ENCODE results near the gene ZNF281.
"Not testable (repeated sequence)": the region's sequence is repeated elsewhere in the genome, so short reads cannot be mapped to it uniquely, and the experiment has no call there.

The ZNF281 gene

DNA sequence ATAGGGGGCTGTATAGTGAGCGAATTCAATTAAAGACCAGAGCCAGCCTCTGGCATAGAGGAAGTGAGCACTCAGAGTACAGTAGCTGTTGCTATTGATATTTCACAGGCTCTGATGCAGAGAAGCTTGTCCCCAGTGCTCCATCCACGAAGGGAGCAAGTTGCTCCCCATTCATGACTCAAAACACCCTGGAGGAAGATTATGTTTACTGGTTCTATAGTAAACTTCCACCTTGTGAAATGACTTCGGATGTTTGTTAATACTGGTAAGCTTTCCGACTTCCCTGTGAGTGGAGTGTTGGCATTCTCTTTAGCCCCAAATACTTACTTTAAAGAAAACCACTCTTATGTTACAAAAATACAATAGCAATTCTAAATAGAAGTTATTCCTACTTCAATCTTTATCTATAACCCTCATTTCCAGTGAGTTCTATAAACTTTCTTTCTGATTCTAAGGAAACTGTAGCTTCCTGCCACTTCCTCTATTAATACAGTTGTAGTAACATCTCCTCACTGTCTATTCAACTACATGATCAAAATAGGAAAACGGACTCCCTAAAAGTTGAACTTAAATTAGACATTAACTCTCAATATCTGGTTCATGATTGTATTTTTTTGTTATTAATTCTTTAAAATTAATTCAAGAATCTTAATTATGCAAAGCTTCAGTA is 46.4 kb downstream of the ZNF281 start:
- TF ChIP-seq SUZ12 (IDR thresholded peaks at IDR 0.05; ENCODE audit: extremely low read depth, insufficient read depth, insufficient read length) (no peak), ZNF274 (IDR thresholded peaks at IDR 0.05; ENCODE audit: low read depth, low read length) (no peak), YY1 (IDR thresholded peaks at IDR 0.05; ENCODE audit: insufficient read depth, insufficient read length) (no peak)
- no peaks in the 10 kb centered on the region for H3K27me3 ChIP-seq (ENCODE audit: insufficient read depth, insufficient read length)
- no peak overlapping the region for H3K9ac ChIP-seq (ENCODE audit: insufficient read length, low read depth)
- peaks cover 10% of the 10 kb centered on the region for H3K4me1 ChIP-seq (ENCODE audit: insufficient read depth, insufficient read length)
- H3K4me3 ChIP-seq (ENCODE audit: insufficient read length, low read depth), result no peak overlapping the region
- no peak for DNase-seq (ENCODE audit: low read depth, low spot score)
- peaks cover 13% of the 10 kb centered on the region for H3K36me3 ChIP-seq (ENCODE audit: insufficient read depth, insufficient read length, low read length)
- no peaks in the 10 kb centered on the region for H3K9me3 ChIP-seq (ENCODE audit: insufficient read depth, low read length)

DNA sequence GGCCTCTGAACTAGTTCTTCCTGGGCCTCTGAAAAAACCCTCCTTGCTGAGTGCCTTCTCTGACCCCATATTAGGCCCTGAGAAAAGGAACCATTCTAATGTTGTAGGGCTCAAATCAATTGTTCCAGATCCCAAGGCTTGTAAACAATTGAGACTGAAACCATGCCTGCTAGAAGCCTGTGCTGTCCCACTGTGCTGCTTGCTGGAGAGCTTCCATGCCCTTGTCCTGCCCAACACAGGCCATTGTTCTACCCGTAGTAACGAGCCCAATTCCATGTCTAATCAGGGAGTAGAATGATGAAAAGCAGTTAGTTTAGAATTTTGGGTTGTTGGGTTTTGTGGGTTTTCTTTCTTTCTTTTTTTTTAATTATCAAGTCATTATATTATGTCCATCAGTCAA is 47.4 kb downstream of the ZNF281 start:
- Histone ChIP-seq H3K27me3 (ENCODE audit: insufficient read depth, insufficient read length) (no peaks in the 10 kb centered on the region), H3K9me3 (ENCODE audit: insufficient read depth, low read length) (no peaks in the 10 kb centered on the region), H3K4me1 (ENCODE audit: insufficient read depth, insufficient read length) (peaks cover 5% of the 10 kb centered on the region), H3K36me3 (ENCODE audit: insufficient read depth, insufficient read length, low read length) (peaks cover 5% of the 10 kb centered on the region), H3K9ac (ENCODE audit: insufficient read length, low read depth) (no peak overlapping the region), H3K4me3 (ENCODE audit: insufficient read length, low read depth) (no peak overlapping the region)
- DNase-seq (ENCODE audit: low read depth, low spot score), result no peak
- TF ChIP-seq ZNF274 (IDR thresholded peaks at IDR 0.05; ENCODE audit: low read depth, low read length) (no peak), YY1 (IDR thresholded peaks at IDR 0.05; ENCODE audit: insufficient read depth, insufficient read length) (no peak), SUZ12 (IDR thresholded peaks at IDR 0.05; ENCODE audit: extremely low read depth, insufficient read depth, insufficient read length) (no peak)

DNA sequence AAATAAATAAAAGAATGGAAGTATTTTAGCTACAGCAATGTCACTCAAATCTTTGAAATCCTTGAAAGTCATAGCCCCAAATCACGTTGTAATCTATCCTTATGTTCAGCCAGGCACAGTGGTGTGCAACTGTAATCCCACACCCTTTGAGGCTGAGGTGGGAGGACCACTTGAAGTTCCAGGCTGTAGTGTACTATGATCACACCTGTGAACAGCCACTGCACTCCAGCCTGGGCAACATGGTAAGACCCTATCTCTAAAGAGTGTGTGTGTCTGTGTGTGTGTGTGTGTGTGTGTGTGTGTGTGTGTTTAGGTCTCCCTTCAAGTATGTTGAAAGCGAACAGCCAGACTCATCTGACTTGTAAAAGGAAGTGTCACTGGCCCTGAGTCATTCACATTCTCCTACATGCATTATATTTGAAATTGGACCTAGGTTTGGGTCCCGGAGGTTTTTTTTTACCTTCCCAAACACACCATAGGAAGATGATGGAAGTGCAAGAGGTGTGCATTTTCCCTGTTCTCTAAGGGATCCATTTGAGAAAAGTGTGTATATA is 50.1 kb downstream of the ZNF281 start:
- H3K4me1 ChIP-seq (ENCODE audit: insufficient read depth, insufficient read length), result peaks cover 2% of the 10 kb centered on the region
- H3K9me3 ChIP-seq (ENCODE audit: insufficient read depth, low read length), result no peaks in the 10 kb centered on the region
- TF ChIP-seq SUZ12 (IDR thresholded peaks at IDR 0.05; ENCODE audit: extremely low read depth, insufficient read depth, insufficient read length) (no peak), YY1 (IDR thresholded peaks at IDR 0.05; ENCODE audit: insufficient read depth, insufficient read length) (no peak), ZNF274 (IDR thresholded peaks at IDR 0.05; ENCODE audit: low read depth, low read length) (no peak)

DNA sequence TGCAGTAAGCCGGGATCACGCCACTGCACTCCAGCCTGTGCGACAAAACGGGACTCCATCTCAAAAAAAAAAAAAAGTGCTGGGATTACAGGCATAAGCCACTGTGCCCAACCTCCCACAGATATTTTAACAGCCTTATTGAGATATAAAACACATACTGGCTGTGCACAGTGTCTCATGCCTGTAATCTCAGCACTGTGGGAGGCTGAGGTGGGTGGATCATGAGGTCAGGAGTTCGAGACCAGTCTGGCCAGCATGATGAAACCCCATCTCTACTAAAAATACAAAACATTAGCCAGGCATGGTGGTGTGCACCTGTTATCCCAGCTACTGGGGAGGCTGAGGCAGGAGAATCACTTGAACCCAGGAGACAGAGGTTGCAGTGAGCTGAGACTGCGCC is 51.9 kb downstream of the ZNF281 start:
- not testable (repeated sequence) for H3K4me3 ChIP-seq (ENCODE audit: insufficient read length, low read depth); DNase-seq (ENCODE audit: low read depth, low spot score); H3K27me3 ChIP-seq (ENCODE audit: insufficient read depth, insufficient read length); H3K9ac ChIP-seq (ENCODE audit: insufficient read length, low read depth); H3K36me3 ChIP-seq (ENCODE audit: insufficient read depth, insufficient read length, low read length); H3K4me1 ChIP-seq (ENCODE audit: insufficient read depth, insufficient read length); H3K9me3 ChIP-seq (ENCODE audit: insufficient read depth, low read length)

More for the DNA sequence above, 50.1 kb downstream of the ZNF281 start:
- no peak for DNase-seq (ENCODE audit: low read depth, low spot score)
- no peak overlapping the region for H3K9ac ChIP-seq (ENCODE audit: insufficient read length, low read depth)
- H3K4me3 ChIP-seq (ENCODE audit: insufficient read length, low read depth), result no peak overlapping the region
- H3K27me3 ChIP-seq (ENCODE audit: insufficient read depth, insufficient read length), result no peaks in the 10 kb centered on the region
- no peaks in the 10 kb centered on the region for H3K36me3 ChIP-seq (ENCODE audit: insufficient read depth, insufficient read length, low read length)

DNA sequence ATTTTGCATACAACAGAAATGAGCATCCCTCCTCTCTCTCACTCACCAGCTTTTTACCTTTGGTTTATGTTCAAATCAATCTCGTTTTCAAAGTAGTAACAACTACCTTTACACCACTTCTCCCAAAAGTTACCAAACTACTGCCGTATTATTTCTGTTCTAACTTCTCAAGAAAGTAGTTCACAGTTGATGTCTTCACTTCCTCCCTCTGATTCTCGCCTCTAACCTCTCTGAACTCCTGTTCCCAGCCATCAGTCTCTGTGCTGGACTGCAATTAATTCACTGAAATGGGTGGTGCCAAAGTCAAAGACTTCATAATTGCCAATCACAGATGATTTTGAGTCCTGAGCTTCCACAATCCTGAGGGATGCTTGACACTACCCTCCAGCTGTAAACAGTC is 54.0 kb downstream of the ZNF281 start:
- no peak for TF ChIP-seq YY1 (IDR thresholded peaks at IDR 0.05; ENCODE audit: insufficient read depth, insufficient read length)
- TF ChIP-seq SUZ12 (IDR thresholded peaks at IDR 0.05; ENCODE audit: extremely low read depth, insufficient read depth, insufficient read length), result no peak
- Histone ChIP-seq H3K9me3 (ENCODE audit: insufficient read depth, low read length) (no peaks in the 10 kb centered on the region), H3K36me3 (ENCODE audit: insufficient read depth, insufficient read length, low read length) (no peaks in the 10 kb centered on the region), H3K27me3 (ENCODE audit: insufficient read depth, insufficient read length) (no peaks in the 10 kb centered on the region), H3K4me1 (ENCODE audit: insufficient read depth, insufficient read length) (peaks cover 5% of the 10 kb centered on the region), H3K4me3 (ENCODE audit: insufficient read length, low read depth) (no peak overlapping the region), H3K9ac (ENCODE audit: insufficient read length, low read depth) (no peak overlapping the region)
- no peak for DNase-seq (ENCODE audit: low read depth, low spot score)
